Esophagus muscularis mucosa (tissue), 4 donors: ENCODE data around the gene CNPY2. TPM values are rescaled to one million over a fixed set of nuclear protein-coding genes. Genes with fewer than 3 reads are reported as not detected.
"Not testable (repeated sequence)": the region's sequence is repeated elsewhere in the genome, so short reads cannot be mapped to it uniquely, and the experiment has no call there.

Experiments
- DNase-seq: peaks from one replicate; pipeline ENCODE4 v3.0.0-alpha.2; 2017; ENCODE audit errors: extremely low spot score
- H3K27ac ChIP-seq, 4 donors: fragments of 200-600 bp; sonication (generic); replicated peaks in 1 of 4; 1 replicate in 3 of 4; 2 replicates in 1 of 4; pipeline ENCODE4 v1.5.1; 2016 to 2019; ENCODE audit warnings: mild to moderate bottlenecking in 1 of 4
- H3K27me3 ChIP-seq, 4 donors: fragments of 200-600 bp; sonication (generic); one replicate each; pipeline versions ENCODE4 v1.5.1 to v1.6.0; 2016 to 2019
- H3K36me3 ChIP-seq, 4 donors: fragments of 200-600 bp; sonication (generic); one replicate each; pipeline ENCODE4 v1.5.1; 2016 to 2019
- H3K4me1 ChIP-seq, 4 donors: fragments of 200-600 bp; sonication (generic); one replicate each; pipeline ENCODE4 v1.5.1; 2016 to 2019
- H3K4me3 ChIP-seq, 4 donors: fragments of 200-600 bp; sonication (generic); 1 replicate in 2 of 4; 2 replicates in 2 of 4; pipeline ENCODE4 v1.5.1; 2016 to 2019; ENCODE audit warnings: mild to moderate bottlenecking in 4 of 4, moderate library complexity in 1 of 4
- H3K9me3 ChIP-seq, 4 donors: fragments of 200-600 bp; sonication (generic); 1 replicate in 3 of 4; 2 replicates in 1 of 4; pipeline ENCODE4 v1.5.1; 2016 to 2019
- CTCF ChIP-seq, 3 experiments: fragments of 200-600 bp in 2 of 3; fragments of 450-650 bp in 1 of 3; sonication (generic) in 2 of 3; IDR thresholded peaks; one replicate each; pipeline ENCODE4 v1.5.1; 2017 to 2019; ENCODE audit warnings: antibody characterized with exemption in 3 of 3, mild to moderate bottlenecking in 2 of 3, moderate library complexity in 1 of 3
- EP300 ChIP-seq: sonication (generic); formaldehyde crosslinking; IDR thresholded peaks from one replicate; pipeline ENCODE4 v1.6.1; 2017; ENCODE audit warnings: antibody characterized with exemption
- POLR2A ChIP-seq: fragments of 450-650 bp; IDR thresholded peaks from one replicate; pipeline ENCODE4 v1.6.1; 2017; ENCODE audit warnings: antibody characterized with exemption, moderate library complexity, mild to moderate bottlenecking, low read depth
- POLR2AphosphoS5 ChIP-seq, 2 donors: sonication (generic); formaldehyde crosslinking; IDR thresholded peaks; one replicate each; pipeline ENCODE4 v1.6.1; 2017; ENCODE audit warnings: antibody characterized with exemption in 2 of 2
- WGBS: methylation state at CpG from one replicate; pipeline ENCODE4 v1.1.5; 2018; 5-methylcytosine and 5-hydroxymethylcytosine counted together
- intact Hi-C: fragments of 100-400 bp; cut with DNase I; formaldehyde crosslinking; loops from one replicate; pipeline ENCODE4 v1.15.1; 2023
- total RNA-seq, 4 donors: library from RNA; depleted of rRNA; stranded (reverse); fragments of >200 nt; gene quantifications; one replicate each; pipeline versions ENCODE4 v1.1.0 to v1.2.1, GENCODE V29; 2016

Gene CNPY2
- total RNA-seq, 4 donors from 2014 or later = 48.8 to 61.5 (median 50.3) TPM

DNA sequence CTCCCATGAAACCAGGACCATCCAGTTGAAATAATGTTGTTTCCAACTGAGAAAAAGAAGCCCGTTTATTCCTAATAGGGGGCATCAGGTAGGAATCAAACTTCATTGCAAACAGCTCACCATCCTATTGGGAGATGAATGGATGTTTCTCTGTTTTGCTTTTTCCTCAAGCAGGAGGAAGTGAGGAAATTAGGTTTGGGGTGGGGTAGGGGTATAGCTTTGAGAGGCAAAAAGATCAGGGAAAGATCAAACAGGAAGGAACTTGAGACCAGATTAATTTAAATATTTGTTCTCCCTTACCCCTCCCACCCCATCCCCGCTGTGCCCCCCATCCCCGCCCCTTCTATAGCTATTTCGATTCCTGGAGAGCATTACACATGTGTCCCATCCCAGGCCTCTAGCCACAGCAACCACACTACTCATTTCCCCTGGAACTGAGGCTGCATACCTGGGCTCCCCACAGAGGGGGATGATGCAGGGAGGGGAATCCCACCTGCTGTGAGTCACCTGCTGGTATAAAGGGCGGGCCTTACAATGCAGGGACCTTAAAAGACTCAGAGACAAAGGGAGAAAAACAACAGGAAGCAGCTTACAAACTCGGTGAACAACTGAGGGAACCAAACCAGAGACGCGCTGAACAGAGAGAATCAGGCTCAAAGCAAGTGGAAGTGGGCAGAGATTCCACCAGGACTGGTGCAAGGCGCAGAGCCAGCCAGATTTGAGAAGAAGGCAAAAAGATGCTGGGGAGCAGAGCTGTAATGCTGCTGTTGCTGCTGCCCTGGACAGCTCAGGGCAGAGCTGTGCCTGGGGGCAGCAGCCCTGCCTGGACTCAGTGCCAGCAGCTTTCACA, 22.7 kb upstream of the CNPY2 start, which contains the start of gene IL23A:
Gene IL23A (plus strand): TSS at position 577 of the 850 bp plus-strand sequence. CDS start 161 bp downstream, at position 738.
- Histone ChIP-seq H3K4me1 (peaks cover 4 to 8% (median 6%) of the 10 kb centered on the region in 4 donors), H3K27ac (no peak within 1 kb of the TSS), H3K4me3 (no peak within 1 kb of the TSS), H3K9me3 (no peaks in the 10 kb centered on the region), H3K36me3 (peaks cover 5 to 25% (median 16%) of the 10 kb centered on the region in 4 donors), H3K27me3 (no peaks in the 10 kb centered on the region)
- intact Hi-C loops = no loop called here
- 36% methylated on average over 9 of the region's 9 CpGs for WGBS
- no peak for DNase-seq
- TF ChIP-seq POLR2A (no peak), POLR2AphosphoS5 (IDR thresholded peaks at IDR 0.05) (no peak), CTCF (IDR thresholded peaks at IDR 0.05) (no peak), EP300 (no peak)

DNA sequence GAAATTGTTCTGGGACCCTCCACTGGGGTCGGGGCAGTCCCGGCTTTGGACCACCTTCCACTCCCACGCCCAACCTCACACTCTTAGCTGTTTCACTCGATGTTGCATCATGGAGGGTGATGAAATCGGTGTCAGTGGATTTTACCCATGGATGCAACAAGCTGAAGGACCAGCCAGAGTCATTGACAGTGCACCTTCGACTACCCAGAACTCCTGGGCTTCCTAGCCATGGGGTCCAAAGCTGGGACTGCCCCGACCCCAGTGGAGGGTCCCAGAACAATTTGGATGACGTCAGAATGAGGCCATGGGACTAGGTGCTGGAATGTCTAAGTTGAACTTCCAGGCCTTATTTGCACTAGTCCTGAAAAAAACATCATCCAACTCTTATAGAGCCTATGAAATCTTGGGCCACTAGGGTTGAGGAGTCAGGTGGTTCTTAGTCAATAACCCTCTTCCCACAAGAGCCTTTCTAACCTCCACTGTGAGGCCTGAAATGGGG, 22.0 kb upstream of the CNPY2 start:
- 73% methylated on average over 7 of the region's 8 CpGs for WGBS
- Histone ChIP-seq H3K4me1 (peaks cover 7 to 15% (median 13%) of the 10 kb centered on the region in 4 donors), H3K36me3 (peaks cover 0 to 18% (median 9%) of the 10 kb centered on the region in 4 donors), H3K9me3 (no peaks in the 10 kb centered on the region), H3K27me3 (no peaks in the 10 kb centered on the region), H3K27ac (no peak overlapping the region), H3K4me3 (no peak overlapping the region)
- DNase-seq = no peak
- intact Hi-C loops = no loop called here
- no peak for TF ChIP-seq EP300
- TF ChIP-seq CTCF (IDR thresholded peaks at IDR 0.05) = no peak
- TF ChIP-seq POLR2A = no peak
- no peak for TF ChIP-seq POLR2AphosphoS5 (IDR thresholded peaks at IDR 0.05)

DNA sequence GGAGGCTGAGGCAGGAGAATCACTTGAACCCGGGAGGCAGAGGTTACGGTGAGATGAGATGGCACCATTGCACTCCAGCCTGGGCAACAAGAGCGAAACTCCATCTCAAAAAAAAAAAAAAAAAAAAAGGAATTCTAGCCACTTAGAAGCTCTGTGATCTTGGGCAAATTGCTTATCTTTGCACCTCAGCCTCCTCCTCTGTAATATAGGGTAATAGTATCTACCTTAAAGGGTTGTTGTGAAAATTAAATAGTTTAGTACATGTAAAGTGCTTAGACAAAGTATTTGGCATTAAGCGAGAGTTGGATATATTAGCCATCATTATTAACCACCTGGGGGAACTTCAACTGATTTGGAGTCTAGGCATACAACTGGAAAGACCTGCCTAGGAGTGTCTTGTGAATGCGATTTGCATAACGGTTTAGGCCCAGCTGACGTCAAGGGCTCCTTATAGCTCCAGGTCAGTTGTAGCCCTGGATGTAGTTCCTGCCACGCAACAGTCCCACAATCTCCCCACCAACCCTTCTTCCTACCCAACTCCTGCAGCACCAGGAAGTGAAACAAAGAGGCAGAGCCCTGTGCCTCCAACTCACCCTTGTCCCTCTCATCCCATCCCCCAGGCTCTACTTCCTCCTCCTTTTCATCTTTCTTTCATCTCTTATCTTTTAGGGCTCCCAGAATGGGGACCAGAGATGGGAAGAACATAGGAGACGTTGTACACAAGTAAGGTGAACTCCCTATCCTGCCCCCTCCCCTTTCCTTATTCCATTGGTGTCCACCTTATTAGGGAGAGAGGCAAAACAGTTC, 20.8 kb upstream of the CNPY2 start:
- no peaks in the 10 kb centered on the region for H3K27me3 ChIP-seq
- peaks cover 0 to 6% (median 0%) of the 10 kb centered on the region in 4 donors for H3K36me3 ChIP-seq
- intact Hi-C loops = no loop called here
- H3K9me3 ChIP-seq = no peaks in the 10 kb centered on the region
- peaks cover 11 to 20% (median 18%) of the 10 kb centered on the region in 4 donors for H3K4me1 ChIP-seq
- H3K4me3 ChIP-seq = no peak overlapping the region
- DNase-seq = no peak
- no peak overlapping the region for H3K27ac ChIP-seq
- TF ChIP-seq EP300 (no peak), CTCF (IDR thresholded peaks at IDR 0.05) (no peak), POLR2AphosphoS5 (IDR thresholded peaks at IDR 0.05) (no peak), POLR2A (no peak)
- WGBS = 83% methylated on average over 9 of the region's 9 CpGs

GRCh38 chr12:56335527-56335926, 19.7 kb upstream of the CNPY2 start:
- H3K36me3 ChIP-seq, DNase-seq, H3K27me3 ChIP-seq, H3K27ac ChIP-seq, intact Hi-C loops, H3K4me3 ChIP-seq, H3K9me3 ChIP-seq: not testable (repeated sequence)
- H3K4me1 ChIP-seq = peaks cover 11 to 20% (median 18%) of the 10 kb centered on the region in 4 donors
- 93% methylated on average over 8 of the region's 8 CpGs for WGBS

GRCh38 chr12:56334490-56334793, 18.7 kb upstream of the CNPY2 start:
- intact Hi-C loops = no loop called here

More at GRCh38 chr12:56334490-56334793, 18.7 kb upstream of the CNPY2 start:
- Histone ChIP-seq H3K27me3 (no peaks in the 10 kb centered on the region), H3K36me3 (peaks cover 0 to 10% (median 0%) of the 10 kb centered on the region in 4 donors), H3K27ac (peak overlapping the region; percentile 91 to 98 (median 96)), H3K4me3 (peak overlapping the region; percentile 69 to 73 (median 70)), H3K4me1 (peaks cover 11 to 20% (median 18%) of the 10 kb centered on the region in 4 donors), H3K9me3 (no peaks in the 10 kb centered on the region)
- WGBS = 2% methylated on average over 5 of the region's 6 CpGs
- TF ChIP-seq EP300 (no peak), POLR2A (no peak), CTCF (IDR thresholded peaks at IDR 0.05) (no peak), POLR2AphosphoS5 (IDR thresholded peaks at IDR 0.05) (no peak)
- no peak for DNase-seq
